Measurements from ENCODE around the gene MBIP.

MBIP gene

DNA sequence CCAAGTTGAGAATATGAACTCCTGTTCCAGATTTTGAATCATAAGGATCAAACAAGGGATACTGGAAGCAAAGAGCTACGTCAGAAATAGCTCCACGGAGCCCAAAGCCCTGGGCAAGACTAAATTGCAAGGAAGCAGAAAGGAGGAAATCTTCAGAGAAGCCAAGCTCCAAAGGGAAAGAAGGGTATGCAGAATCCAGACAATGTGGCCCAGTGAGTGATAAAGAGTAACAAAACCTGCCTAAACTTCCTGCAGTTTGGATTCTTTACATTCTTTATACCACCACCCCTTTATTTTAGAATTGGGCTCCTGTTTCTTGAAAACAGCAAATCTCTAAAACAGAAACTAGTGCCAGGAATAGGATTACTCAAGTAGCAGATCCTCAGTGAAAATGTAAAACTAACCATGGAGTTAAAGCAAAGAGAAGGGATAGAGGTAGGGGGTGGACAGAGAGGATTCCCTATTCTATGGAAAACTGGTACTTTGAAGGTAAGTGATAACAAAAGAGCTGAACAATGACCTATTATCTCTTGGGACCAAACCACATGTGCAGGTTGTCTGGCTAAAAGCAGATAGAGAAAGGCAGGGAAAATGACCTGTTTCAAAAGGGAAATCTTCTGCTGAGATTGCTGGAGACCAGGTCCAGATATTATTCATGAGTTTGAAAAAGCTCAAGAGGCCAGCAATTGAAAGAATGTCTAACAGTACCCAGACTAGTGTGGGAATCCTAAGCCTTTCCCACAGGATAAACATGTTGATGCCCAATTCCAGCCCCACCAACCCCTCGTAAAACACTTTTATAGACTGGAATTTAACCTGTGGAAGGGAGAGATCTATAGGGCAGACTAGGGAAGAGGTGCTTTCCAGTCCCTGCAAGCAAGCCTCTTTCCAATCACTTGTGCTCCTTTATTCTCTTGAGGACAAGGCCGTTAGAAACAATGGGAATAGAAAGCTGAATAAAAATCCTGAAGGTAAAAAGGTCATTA is 24.5 kb downstream of the MBIP start:
- H3K27ac ChIP-seq = no peak overlapping the region
- TF ChIP-seq ZFX (IDR thresholded peaks at IDR 0.05) = no peak

DNA sequence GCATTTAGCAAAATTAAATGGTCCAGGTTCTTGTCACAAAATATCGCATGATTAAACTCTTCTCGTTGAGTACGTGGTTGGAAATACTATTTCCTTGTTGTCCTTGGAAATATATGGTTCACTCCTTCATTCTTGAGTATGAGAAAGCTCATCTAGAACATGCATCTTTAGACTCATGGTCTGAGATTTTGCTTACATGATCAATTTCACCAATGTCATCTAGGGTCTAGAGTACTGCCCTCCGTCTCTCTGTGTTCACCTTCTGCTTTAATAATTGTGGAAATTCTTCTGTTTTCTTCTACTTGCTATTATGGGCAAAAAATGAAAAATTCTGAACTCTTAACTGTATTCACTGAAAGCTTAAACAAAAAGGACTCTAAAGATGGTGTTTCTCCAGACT is 25.9 kb downstream of the MBIP start:
- TF ChIP-seq, protein P1, sequence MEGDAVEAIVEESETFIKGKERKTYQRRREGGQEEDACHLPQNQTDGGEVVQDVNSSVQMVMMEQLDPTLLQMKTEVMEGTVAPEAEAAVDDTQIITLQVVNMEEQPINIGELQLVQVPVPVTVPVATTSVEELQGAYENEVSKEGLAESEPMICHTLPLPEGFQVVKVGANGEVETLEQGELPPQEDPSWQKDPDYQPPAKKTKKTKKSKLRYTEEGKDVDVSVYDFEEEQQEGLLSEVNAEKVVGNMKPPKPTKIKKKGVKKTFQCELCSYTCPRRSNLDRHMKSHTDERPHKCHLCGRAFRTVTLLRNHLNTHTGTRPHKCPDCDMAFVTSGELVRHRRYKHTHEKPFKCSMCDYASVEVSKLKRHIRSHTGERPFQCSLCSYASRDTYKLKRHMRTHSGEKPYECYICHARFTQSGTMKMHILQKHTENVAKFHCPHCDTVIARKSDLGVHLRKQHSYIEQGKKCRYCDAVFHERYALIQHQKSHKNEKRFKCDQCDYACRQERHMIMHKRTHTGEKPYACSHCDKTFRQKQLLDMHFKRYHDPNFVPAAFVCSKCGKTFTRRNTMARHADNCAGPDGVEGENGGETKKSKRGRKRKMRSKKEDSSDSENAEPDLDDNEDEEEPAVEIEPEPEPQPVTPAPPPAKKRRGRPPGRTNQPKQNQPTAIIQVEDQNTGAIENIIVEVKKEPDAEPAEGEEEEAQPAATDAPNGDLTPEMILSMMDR (conservative IDR thresholded peaks at IDR 0.05) = no peak
- H3K27ac ChIP-seq = no peak overlapping the region

DNA sequence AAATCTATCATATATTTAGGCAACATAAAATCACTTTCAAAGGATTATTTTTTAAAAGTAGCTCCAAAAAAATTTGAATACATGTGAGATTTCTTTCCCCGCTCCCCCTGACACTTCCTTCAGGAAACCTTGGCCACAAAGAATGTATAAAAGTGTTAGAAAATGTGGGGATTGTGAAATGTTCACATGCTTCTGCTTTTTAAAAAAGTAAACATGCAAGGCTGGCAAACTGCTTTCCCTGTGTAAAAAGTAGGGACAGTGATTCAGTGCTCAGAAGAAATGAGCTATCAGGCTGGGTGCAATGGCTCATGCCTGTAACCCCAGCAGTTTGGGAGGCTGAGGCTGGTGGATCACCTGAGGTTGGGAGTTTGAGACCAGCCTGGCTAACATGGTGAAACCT is 26.6 kb downstream of the MBIP start:
- H3K27ac ChIP-seq = no peak overlapping the region
- TF ChIP-seq ZFX (IDR thresholded peaks at IDR 0.05) = no peak
- TF ChIP-seq, protein P1 (conservative IDR thresholded peaks at IDR 0.05) = no peak

DNA sequence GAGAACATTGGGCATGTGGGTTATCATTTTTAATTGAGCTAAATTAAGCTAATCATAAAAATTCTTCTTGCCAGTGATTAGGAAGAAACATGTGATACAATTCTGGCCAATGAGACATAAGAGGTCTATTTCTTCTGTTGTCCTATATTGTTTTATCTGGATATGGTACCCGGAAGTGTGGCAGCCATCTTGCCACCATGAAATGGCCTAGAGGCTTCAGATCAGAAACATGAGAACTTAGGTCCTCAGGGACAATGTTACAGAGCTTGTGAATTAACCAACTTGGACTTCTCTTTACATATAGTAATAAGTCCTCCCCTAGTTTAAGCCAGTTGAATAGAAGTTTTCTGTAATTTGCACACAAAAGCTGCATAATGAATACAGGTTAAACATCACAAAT is 30.5 kb downstream of the MBIP start:
- TF ChIP-seq, protein P1 (conservative IDR thresholded peaks at IDR 0.05) = no peak
- no peak for TF ChIP-seq ZFX (IDR thresholded peaks at IDR 0.05)
- H3K27ac ChIP-seq = no peak overlapping the region

DNA sequence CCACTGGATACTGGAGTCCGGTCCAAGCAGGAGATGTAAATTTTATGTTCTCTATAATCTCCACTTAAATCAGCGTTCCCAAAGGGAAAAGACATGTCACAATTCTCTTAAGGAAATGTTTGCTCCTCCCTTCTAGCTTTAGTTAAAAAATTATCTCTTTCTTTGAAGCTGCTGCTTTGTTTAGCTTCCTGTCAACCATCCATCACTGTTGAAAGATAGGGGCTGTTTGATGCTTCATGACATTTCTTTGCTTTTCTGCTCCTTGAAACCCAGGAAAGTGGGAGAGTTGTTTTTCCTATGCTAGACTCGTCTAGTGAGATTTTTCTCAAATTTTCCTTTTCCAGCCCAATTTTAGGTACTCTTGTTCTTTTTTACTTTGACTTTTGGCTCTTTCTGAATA is 31.9 kb downstream of the MBIP start:
- TF ChIP-seq, protein P1 (conservative IDR thresholded peaks at IDR 0.05) = no peak
- no peak overlapping the region for H3K27ac ChIP-seq

DNA sequence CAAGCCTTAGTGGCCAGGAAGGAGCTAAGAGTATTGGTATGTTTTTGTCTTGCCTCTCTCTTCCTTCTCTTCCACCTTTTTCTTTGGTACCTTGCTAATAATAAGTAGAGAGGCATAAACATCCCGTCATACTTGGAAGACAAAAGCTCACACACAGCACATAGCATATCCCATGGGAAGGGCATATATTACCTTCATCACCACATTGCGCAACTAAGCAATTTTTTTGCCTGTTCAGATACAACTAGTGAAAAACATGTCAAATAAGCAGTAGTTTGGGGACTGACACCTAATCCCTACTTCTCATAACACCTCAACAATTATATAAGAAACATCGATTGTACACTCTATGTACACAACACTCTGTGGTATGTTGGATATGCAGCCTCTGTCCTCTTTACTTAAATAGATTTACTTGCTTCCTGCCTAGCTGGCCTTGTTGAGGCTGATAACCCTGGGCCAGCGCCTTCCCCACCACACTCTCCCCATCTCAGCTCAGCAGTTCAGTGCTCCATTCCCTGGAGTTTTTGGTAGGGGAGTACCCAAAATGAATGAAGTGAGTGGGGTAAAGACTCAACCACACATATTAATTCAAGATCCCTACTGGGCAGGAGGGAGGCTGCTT is 35.4 kb downstream of the MBIP start:
- no peak for TF ChIP-seq ZFX (IDR thresholded peaks at IDR 0.05)
- TF ChIP-seq, protein P1 (conservative IDR thresholded peaks at IDR 0.05) = no peak
- no peak overlapping the region for H3K27ac ChIP-seq

DNA sequence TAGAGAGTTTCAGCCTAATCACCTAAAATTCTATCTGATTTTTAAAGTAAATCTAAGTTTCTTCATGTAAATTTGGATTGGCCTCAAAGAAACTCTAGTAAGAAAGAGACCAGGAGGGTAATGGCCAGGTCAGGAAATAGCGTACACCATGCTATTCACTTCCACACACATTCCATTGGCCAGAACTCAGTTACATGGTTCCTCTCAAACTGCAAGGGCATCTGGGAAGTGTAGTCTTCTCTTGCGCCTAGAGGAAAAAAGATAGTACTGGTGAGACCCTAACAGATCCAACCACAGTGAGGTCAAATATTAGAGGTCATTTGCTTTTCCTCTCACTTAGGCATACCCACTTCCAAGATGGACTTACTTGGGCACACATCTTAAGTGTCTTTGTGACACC is 39.1 kb downstream of the MBIP start:
- TF ChIP-seq, protein P1 (conservative IDR thresholded peaks at IDR 0.05) = no peak
- TF ChIP-seq ZFX (IDR thresholded peaks at IDR 0.05) = no peak

More for the DNA sequence above, 39.1 kb downstream of the MBIP start:
- no peak overlapping the region for H3K27ac ChIP-seq

All from C4-2B (cell line).